OCI-LY3 (cell line): ENCODE results near the gene ARMC10.

Experiments
- EZH2phosphoT487 ChIP-seq: fragments of 200-600 bp; shearing (Covaris generic); IDR thresholded peaks from 2 replicates; pipeline ENCODE4 v1.6.1; 2018; ENCODE audit warnings: antibody characterized with exemption, mixed run types, low read depth
- TF ChIP-seq, protein P1 (sequence below): fragments of 200-600, 300-600 bp; sonication (generic); IDR thresholded peaks from 2 replicates; pipeline ENCODE4 v1.5.1; 2014; ENCODE audit warnings: antibody characterized with exemption, low read length, low read depth

DNA sequence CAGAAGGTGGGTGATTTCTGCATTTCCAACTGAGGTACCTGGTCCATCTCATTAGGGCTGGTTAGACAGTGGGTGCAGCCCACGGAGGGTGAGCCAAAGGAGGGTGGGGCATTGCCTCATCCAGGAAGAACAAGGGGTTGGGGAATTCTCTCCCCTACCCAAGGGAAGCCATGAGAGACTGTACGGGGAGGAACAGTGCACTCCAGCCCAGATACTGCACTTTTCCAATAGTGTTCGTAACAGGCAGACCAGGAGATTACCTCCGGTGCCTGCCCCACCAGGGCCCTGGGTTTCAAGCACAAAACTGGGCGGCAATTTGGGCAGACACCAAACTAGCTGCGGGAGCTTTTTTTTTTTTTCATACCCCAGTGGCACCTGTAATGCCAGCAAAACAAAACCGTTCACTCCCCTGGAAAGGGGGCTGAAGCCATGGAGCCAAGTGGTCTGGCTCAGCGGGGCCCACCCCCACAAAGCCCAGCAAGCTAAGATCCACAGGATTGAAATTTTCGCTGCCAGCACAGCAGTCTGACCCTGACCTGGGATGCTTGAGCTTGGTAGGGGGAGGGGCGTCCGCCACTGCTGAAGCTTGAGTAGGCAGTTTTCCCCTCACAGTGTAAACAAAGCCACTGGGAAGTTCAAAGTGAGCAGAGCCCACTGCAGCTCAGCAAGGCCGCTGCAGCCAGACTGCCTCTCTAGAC is 31.2 kb downstream of the ARMC10 start:
- TF ChIP-seq, protein P1, sequence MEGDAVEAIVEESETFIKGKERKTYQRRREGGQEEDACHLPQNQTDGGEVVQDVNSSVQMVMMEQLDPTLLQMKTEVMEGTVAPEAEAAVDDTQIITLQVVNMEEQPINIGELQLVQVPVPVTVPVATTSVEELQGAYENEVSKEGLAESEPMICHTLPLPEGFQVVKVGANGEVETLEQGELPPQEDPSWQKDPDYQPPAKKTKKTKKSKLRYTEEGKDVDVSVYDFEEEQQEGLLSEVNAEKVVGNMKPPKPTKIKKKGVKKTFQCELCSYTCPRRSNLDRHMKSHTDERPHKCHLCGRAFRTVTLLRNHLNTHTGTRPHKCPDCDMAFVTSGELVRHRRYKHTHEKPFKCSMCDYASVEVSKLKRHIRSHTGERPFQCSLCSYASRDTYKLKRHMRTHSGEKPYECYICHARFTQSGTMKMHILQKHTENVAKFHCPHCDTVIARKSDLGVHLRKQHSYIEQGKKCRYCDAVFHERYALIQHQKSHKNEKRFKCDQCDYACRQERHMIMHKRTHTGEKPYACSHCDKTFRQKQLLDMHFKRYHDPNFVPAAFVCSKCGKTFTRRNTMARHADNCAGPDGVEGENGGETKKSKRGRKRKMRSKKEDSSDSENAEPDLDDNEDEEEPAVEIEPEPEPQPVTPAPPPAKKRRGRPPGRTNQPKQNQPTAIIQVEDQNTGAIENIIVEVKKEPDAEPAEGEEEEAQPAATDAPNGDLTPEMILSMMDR = no peak
- TF ChIP-seq EZH2phosphoT487 = no peak
